IMR-90 (cell line): Measurements from ENCODE around the gene SMIM22. TPM values are rescaled to one million over a fixed set of nuclear protein-coding genes. Genes with fewer than 3 reads are reported as not detected.

Experiments
- ATAC-seq: fragments of 200-7000 bp; cut with Tn5 transposase; 2 replicates; pipeline ENCODE4 v1.9.1; 2020; ENCODE audit warnings: low read depth, mild to moderate bottlenecking, moderate library complexity
- BruUV-seq: library from RNA; stranded (reverse); fragments of 400-500 nt; replicated peaks from 2 replicates; lab custom pipeline; 2021; lab: Mats Ljungman, UMichigan
- CTCF ChIA-PET: fragments of 300-600 bp; formaldehyde crosslinking; extraction: SDS; loops from one replicate; lab custom pipeline; 2021; ENCODE audit warnings: antibody characterized with exemption; lab: Yijun Ruan, JAX
- POLR2A ChIA-PET: fragments of 300-600 bp; sonication (Branson Sonifier 250); formaldehyde crosslinking; loops from one replicate; lab custom pipeline; 2022; ENCODE audit warnings: antibody characterized with exemption; ENCODE audit not compliant: unreplicated experiment; lab: Charles Lee
- DNase-seq: peaks from one replicate; pipeline ENCODE4 v3.0.0; 2013
- H2AFZ ChIP-seq: replicated peaks from 2 replicates; pipeline ENCODE3; 2013; ENCODE audit warnings: low read length, mild to moderate bottlenecking; ENCODE audit not compliant: poor library complexity
- H2AK5ac ChIP-seq: 2 replicates; pipeline ENCODE4 v1.6.1; 2013; ENCODE audit warnings: low read depth, low read length, inconsistent platforms
- H2AK9ac ChIP-seq: replicated peaks from 2 replicates; pipeline ENCODE3; 2013; ENCODE audit warnings: mild to moderate bottlenecking, low read depth, low read length, moderate library complexity; ENCODE audit not compliant: poor library complexity
- H2BK120ac ChIP-seq: 2 replicates; pipeline ENCODE4 v1.6.1; 2013; ENCODE audit warnings: low read depth, low read length, inconsistent platforms
- H2BK15ac ChIP-seq: 3 replicates; pipeline ENCODE4 v1.6.1; 2013; ENCODE audit warnings: low read depth, low read length, inconsistent platforms
- H2BK20ac ChIP-seq: 2 replicates; pipeline ENCODE4 v1.6.1; 2013; ENCODE audit warnings: low read depth, mild to moderate bottlenecking, inconsistent platforms, low read length, moderate library complexity
- H2BK5ac ChIP-seq: 2 replicates; pipeline ENCODE4 v1.6.1; 2013; ENCODE audit warnings: mild to moderate bottlenecking, low read depth, low read length, inconsistent platforms; ENCODE audit not compliant: poor library complexity, severe bottlenecking
- H3K14ac ChIP-seq: replicated peaks from 2 replicates; pipeline ENCODE4 v1.6.1; 2013; ENCODE audit warnings: low read depth, low read length, inconsistent platforms
- H3K18ac ChIP-seq: 2 replicates; pipeline ENCODE4 v1.6.1; 2013; ENCODE audit warnings: low read depth, low read length, control low read depth
- H3K23ac ChIP-seq: 2 replicates; pipeline ENCODE4 v1.6.1; 2013; ENCODE audit warnings: low read depth, low read length, inconsistent platforms
- H3K27ac ChIP-seq: 2 replicates; pipeline ENCODE4 v1.5.1; 2013; ENCODE audit warnings: mild to moderate bottlenecking, control low read depth, low read length; ENCODE audit not compliant: insufficient read depth
- H3K27me3 ChIP-seq: 2 replicates; pipeline ENCODE4 v1.6.1; 2013; ENCODE audit warnings: low read length; ENCODE audit not compliant: control insufficient read depth, insufficient read depth
- H3K36me3 ChIP-seq: 2 replicates; pipeline ENCODE4 v1.6.1; 2013; ENCODE audit warnings: low read length, mixed read lengths; ENCODE audit not compliant: control insufficient read depth, insufficient read depth
- H3K4ac ChIP-seq: 2 replicates; pipeline ENCODE4 v1.6.1; 2013; ENCODE audit warnings: low read depth, low read length, inconsistent platforms
- H3K4me1 ChIP-seq: 2 replicates; pipeline ENCODE4 v1.6.1; 2013; ENCODE audit warnings: low read length, mixed read lengths; ENCODE audit not compliant: control insufficient read depth, insufficient read depth
- H3K4me2 ChIP-seq: 2 replicates; pipeline ENCODE4 v1.6.1; 2013; ENCODE audit warnings: low read depth, mild to moderate bottlenecking, control low read depth, low read length, moderate library complexity
- H3K4me3 ChIP-seq: 2 replicates; pipeline ENCODE4 v1.5.1; 2013; ENCODE audit warnings: low read depth, mild to moderate bottlenecking, control low read depth, low read length, moderate library complexity; ENCODE audit not compliant: insufficient read depth
- H3K56ac ChIP-seq: 2 replicates; pipeline ENCODE4 v1.6.1; 2013; ENCODE audit warnings: low read length, inconsistent platforms; ENCODE audit not compliant: insufficient read depth; ENCODE audit errors: extremely low read depth
- H3K79me1 ChIP-seq, 2 experiments: 2 replicates each; pipeline ENCODE4 v1.6.1; 2013; ENCODE audit warnings: low read length in 2 of 2, inconsistent platforms in 1 of 2, low read depth in 1 of 2
- H3K9ac ChIP-seq: 2 replicates; pipeline ENCODE4 v1.6.1; 2013; ENCODE audit warnings: low read depth, low read length, control low read depth
- H3K9me1 ChIP-seq: 2 replicates; pipeline ENCODE4 v1.6.1; 2013; ENCODE audit warnings: low read length, inconsistent platforms; ENCODE audit not compliant: insufficient read depth
- H3K9me3 ChIP-seq: 2 replicates; pipeline ENCODE4 v1.6.1; 2013; ENCODE audit warnings: low read length; ENCODE audit not compliant: control insufficient read depth, insufficient read depth
- H4K20me1 ChIP-seq: 2 replicates; pipeline ENCODE4 v1.6.1; 2013; ENCODE audit warnings: low read length, inconsistent platforms; ENCODE audit not compliant: insufficient read depth
- H4K5ac ChIP-seq: 2 replicates; pipeline ENCODE4 v1.6.1; 2013; ENCODE audit warnings: mild to moderate bottlenecking, low read depth, low read length, control low read depth
- H4K8ac ChIP-seq, 2 experiments: 2 replicates each; pipeline ENCODE4 v1.6.1; 2013; ENCODE audit warnings: low read depth in 2 of 2, low read length in 2 of 2, control low read depth in 1 of 2, inconsistent platforms in 1 of 2
- H4K91ac ChIP-seq: 2 replicates; pipeline ENCODE4 v1.6.1; 2013; ENCODE audit warnings: low read depth, low read length, inconsistent platforms; ENCODE audit not compliant: insufficient read depth
- CEBPB ChIP-seq: IDR thresholded peaks from 2 replicates; pipeline ENCODE4 v1.6.1; 2012; ENCODE audit warnings: low read depth, low read length, improper control_type of control experiment
- CHD1 ChIP-seq: IDR thresholded peaks from 2 replicates; pipeline ENCODE4 v1.6.1; 2012; ENCODE audit warnings: low read depth, low read length, improper control_type of control experiment
- CTCF ChIP-seq: conservative IDR thresholded peaks from 2 replicates; pipeline ENCODE4 v1.5.1; 2012; ENCODE audit warnings: mild to moderate bottlenecking, low read depth, low read length, improper control_type of control experiment
- MAFK ChIP-seq: IDR thresholded peaks from 2 replicates; pipeline ENCODE4 v1.6.1; 2012; ENCODE audit warnings: low read depth, low read length, improper control_type of control experiment
- POLR2A ChIP-seq: IDR thresholded peaks from 2 replicates; pipeline ENCODE4 v1.6.1; 2012; ENCODE audit warnings: mild to moderate bottlenecking, low read depth, low read length
- RAD21 ChIP-seq: IDR thresholded peaks from 2 replicates; pipeline ENCODE4 v1.6.1; 2012; ENCODE audit warnings: low read length, improper control_type of control experiment
- RCOR1 ChIP-seq: IDR thresholded peaks from 2 replicates; pipeline ENCODE4 v1.6.1; 2012; ENCODE audit warnings: mild to moderate bottlenecking, low read length, improper control_type of control experiment; ENCODE audit not compliant: insufficient replicate concordance
- USF2 ChIP-seq: fragments of 150-350 bp; IDR thresholded peaks from 2 replicates; pipeline ENCODE4 v1.6.1; 2017; ENCODE audit warnings: mild to moderate bottlenecking, antibody characterized with exemption, low read length, low read depth
- whole genome bisulfite sequencing, 2 experiments: methylation state at CpG; one replicate each; pipeline versions ENCODE4 v1.1.5 to v1.1.7; 2013; ENCODE audit warnings: missing lambda C conversion rate in 2 of 2; ENCODE audit not compliant: insufficient read length in 1 of 2; ENCODE audit errors: extremely low coverage in 2 of 2; 5-methylcytosine and 5-hydroxymethylcytosine counted together
- dilution Hi-C: fragments of 300-500 bp; cut with HindIII; formaldehyde crosslinking; loops from one replicate; pipeline ENCODE4 v1.14.3; 2018; ENCODE audit warnings: low sequenced_read_pairs; ENCODE audit not compliant: unreplicated experiment
- in situ Hi-C: fragments of 300-500 bp; cut with MboI; formaldehyde crosslinking; loops from 3 replicates; pipeline ENCODE4 v1.14.3; 2019; ENCODE audit warnings: low sequenced_read_pairs, inconsistent platforms, mixed read lengths
- intact Hi-C: fragments of 100-400 bp; cut with micrococcal nuclease; formaldehyde crosslinking; loops from 2 replicates; pipeline ENCODE4 v1.10.0; 2022
- polyA plus RNA-seq, 3 experiments: library from polyadenylated mRNA; depleted of rRNA; stranded (reverse); fragments of >200 nt; gene quantifications; 2 replicates each; pipeline ENCODE4 v1.2.3, GENCODE V29; 2012; ENCODE audit warnings: low replicate concordance in 1 of 3
- total RNA-seq: library from RNA; depleted of rRNA; stranded (reverse); fragments of >200 nt; gene quantifications from 2 replicates; pipeline ENCODE4 v1.2.3, GENCODE V29; 2012

SMIM22 gene
- total and polyA plus RNA-seq, 2 of the 4 experiments (the other 2 are of a cell fraction) = not detected

GRCh38 chr16:4811773-4812172, 16.6 kb downstream of the SMIM22 start:
- H3K23ac ChIP-seq = no peak overlapping the region
- BruUV-seq = no TSS peak
- H3K4me3 ChIP-seq = no peak overlapping the region
- no peak overlapping the region for H4K8ac ChIP-seq
- H3K4me2 ChIP-seq = no peak overlapping the region
- H3K27ac ChIP-seq = no peak overlapping the region
- intact Hi-C loops (no loop called here), in situ Hi-C loops (no loop called here), dilution Hi-C loops (no loop called here)
- TF ChIP-seq CTCF = no peak
- TF ChIP-seq RAD21 = no peak
- TF ChIP-seq MAFK = no peak
- no peak for TF ChIP-seq USF2
- TF ChIP-seq CEBPB = no peak
- TF ChIP-seq RCOR1 = no peak
- TF ChIP-seq POLR2A = no peak
- no peak for TF ChIP-seq CHD1
- H4K20me1 ChIP-seq = no peaks in the 10 kb centered on the region
- no peak overlapping the region for H3K18ac ChIP-seq
- H3K9me3 ChIP-seq = no peaks in the 10 kb centered on the region
- H3K9me1 ChIP-seq = no peaks in the 10 kb centered on the region
- no peak overlapping the region for H4K91ac ChIP-seq
- H2BK120ac ChIP-seq = no peak overlapping the region
- no peak overlapping the region for H2AK5ac ChIP-seq
- H4K5ac ChIP-seq = no peak overlapping the region
- H2AFZ ChIP-seq = no peak overlapping the region
- POLR2A ChIA-PET = no interaction called here
- H2AK9ac ChIP-seq = no peak overlapping the region
- no peak overlapping the region for H3K14ac ChIP-seq
- no peaks in the 10 kb centered on the region for H3K27me3 ChIP-seq
- no peak for ATAC-seq
- H3K79me1 ChIP-seq = no peaks in the 10 kb centered on the region; a peak in 2 of 4 replicates
- no peak overlapping the region for H3K4ac ChIP-seq
- no peak overlapping the region for H2BK15ac ChIP-seq
- H3K4me1 ChIP-seq = peaks cover 8% of the 10 kb centered on the region; the same call in 1 of the 2 replicates
- H3K9ac ChIP-seq = no peak overlapping the region
- peaks cover 44% of the 10 kb centered on the region for H3K36me3 ChIP-seq
- CTCF ChIA-PET = interaction anchor here (0.6 kb wide), 1 partner anchor 14 kb away, joined by 3 read pairs; no protein-coding TSS in a partner anchor
- no peak overlapping the region for H2BK5ac ChIP-seq
- H3K56ac ChIP-seq = no peak overlapping the region
- H2BK20ac ChIP-seq = no peak overlapping the region
- WGBS, 2 experiments = 100% methylated on average over 2 of the region's 9 CpGs; no CpG with 5 or more reads in 1 of the 2 experiments
- no peak for DNase-seq
